Mesothelial cell of epicardium (in vitro differentiated cells): ENCODE data around the gene MED13L. TPM values are rescaled to one million over a fixed set of nuclear protein-coding genes. Genes with fewer than 3 reads are reported as not detected.
A peak's percentile ranks its signal among the peaks of the same experiment; 100 is the strongest.
"Not testable (repeated sequence)": the region's sequence is repeated elsewhere in the genome, so short reads cannot be mapped to it uniquely, and the experiment has no call there.

ENCODE experiments used
- DNase-seq, 2 experiments: peaks; one replicate each; pipeline ENCODE4 v3.0.0; 2021; ENCODE audit warnings: low spot score in 2 of 2; ENCODE audit not compliant: unreplicated experiment in 2 of 2
- H3K27ac Mint-ChIP-seq: 2 replicates; pipeline ENCODE4 v1.8.0; 2021; ENCODE audit warnings: mixed read lengths
- H3K27me3 Mint-ChIP-seq: 2 replicates; pipeline ENCODE4 v1.8.0; 2021; ENCODE audit warnings: low read depth, mixed read lengths
- H3K36me3 Mint-ChIP-seq: 2 replicates; pipeline ENCODE4 v1.8.0; 2021; ENCODE audit warnings: mixed read lengths
- H3K4me1 Mint-ChIP-seq: 2 replicates; pipeline ENCODE4 v1.8.0; 2021; ENCODE audit warnings: mixed read lengths
- H3K4me3 Mint-ChIP-seq: 2 replicates; pipeline ENCODE4 v1.8.0; 2021; ENCODE audit warnings: mild to moderate bottlenecking, moderate library complexity, mixed read lengths
- H3K9me3 Mint-ChIP-seq: 2 replicates; pipeline ENCODE4 v1.8.0; 2021; ENCODE audit warnings: mixed read lengths
- total RNA-seq: library from RNA; stranded (reverse); gene quantifications from 3 replicates; pipeline ENCODE4 v1.2.1, GENCODE V29; 2021
- TF ChIP-seq, protein P1 (sequence below): fragments of 200-600 bp; sonication (generic); IDR thresholded peaks from one replicate; pipeline ENCODE4 v1.5.0; 2021; ENCODE audit warnings: antibody characterized with exemption; ENCODE audit not compliant: unreplicated experiment

The MED13L gene
- total RNA-seq, 1 donor from 2014 or later = 179 TPM

DNA sequence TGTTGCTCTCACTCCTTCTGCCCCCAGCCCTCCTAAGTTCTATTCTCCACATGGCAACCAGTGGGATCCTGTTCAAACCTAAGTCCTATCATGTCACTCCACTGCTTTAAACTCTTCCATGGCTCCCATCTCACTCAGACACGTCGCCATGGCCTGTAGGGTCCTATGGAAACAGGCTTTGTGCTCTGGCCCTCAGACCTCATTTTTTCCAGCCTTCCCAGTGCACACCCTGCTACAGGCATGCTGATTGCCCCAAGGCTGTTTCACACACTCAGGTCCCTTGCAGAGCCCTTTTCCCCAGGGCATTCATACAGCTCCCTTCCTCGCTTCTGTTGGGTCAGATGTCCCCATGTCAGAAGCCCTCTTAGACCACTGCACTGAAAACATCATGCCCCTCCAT lies 11.2 kb upstream of the MED13L start:
- TF ChIP-seq, protein P1, sequence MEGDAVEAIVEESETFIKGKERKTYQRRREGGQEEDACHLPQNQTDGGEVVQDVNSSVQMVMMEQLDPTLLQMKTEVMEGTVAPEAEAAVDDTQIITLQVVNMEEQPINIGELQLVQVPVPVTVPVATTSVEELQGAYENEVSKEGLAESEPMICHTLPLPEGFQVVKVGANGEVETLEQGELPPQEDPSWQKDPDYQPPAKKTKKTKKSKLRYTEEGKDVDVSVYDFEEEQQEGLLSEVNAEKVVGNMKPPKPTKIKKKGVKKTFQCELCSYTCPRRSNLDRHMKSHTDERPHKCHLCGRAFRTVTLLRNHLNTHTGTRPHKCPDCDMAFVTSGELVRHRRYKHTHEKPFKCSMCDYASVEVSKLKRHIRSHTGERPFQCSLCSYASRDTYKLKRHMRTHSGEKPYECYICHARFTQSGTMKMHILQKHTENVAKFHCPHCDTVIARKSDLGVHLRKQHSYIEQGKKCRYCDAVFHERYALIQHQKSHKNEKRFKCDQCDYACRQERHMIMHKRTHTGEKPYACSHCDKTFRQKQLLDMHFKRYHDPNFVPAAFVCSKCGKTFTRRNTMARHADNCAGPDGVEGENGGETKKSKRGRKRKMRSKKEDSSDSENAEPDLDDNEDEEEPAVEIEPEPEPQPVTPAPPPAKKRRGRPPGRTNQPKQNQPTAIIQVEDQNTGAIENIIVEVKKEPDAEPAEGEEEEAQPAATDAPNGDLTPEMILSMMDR = no peak
- H3K36me3 Mint-ChIP-seq = no peaks in the 10 kb centered on the region
- no peaks in the 10 kb centered on the region for H3K27me3 Mint-ChIP-seq
- H3K9me3 Mint-ChIP-seq = no peaks in the 10 kb centered on the region
- no peak for DNase-seq
- no peak overlapping the region for H3K27ac Mint-ChIP-seq
- no peak overlapping the region for H3K4me3 Mint-ChIP-seq
- H3K4me1 Mint-ChIP-seq = peaks cover 12% of the 10 kb centered on the region

DNA sequence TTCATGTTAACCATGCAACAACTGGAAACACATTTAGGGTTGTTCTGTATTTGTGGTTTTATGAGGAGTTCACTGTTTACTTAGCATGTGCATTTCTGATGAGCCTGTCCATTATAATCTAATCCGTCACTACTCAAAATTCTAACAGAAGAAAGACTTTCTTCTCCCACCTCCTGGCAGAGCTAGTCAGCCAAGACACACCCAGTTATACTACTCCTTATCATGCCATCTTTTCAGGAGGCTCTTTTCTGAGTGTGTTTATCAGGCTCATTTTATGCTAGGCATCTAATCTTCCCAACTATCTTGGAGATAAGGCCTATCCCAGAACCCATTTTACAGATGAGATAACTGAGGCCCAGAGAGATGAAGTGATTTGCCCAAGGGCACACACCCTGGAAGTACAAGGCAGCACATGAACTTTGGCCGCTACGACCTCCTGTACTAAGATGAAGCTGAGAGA lies 10.4 kb upstream of the MED13L start:
- TF ChIP-seq, protein P1 = no peak
- Mint-ChIP-seq H3K9me3 (no peaks in the 10 kb centered on the region), H3K36me3 (no peaks in the 10 kb centered on the region), H3K4me1 (peaks cover 6% of the 10 kb centered on the region), H3K27ac (peak overlapping the region; percentile 59), H3K4me3 (no peak overlapping the region), H3K27me3 (no peaks in the 10 kb centered on the region)
- no peak for DNase-seq

DNA sequence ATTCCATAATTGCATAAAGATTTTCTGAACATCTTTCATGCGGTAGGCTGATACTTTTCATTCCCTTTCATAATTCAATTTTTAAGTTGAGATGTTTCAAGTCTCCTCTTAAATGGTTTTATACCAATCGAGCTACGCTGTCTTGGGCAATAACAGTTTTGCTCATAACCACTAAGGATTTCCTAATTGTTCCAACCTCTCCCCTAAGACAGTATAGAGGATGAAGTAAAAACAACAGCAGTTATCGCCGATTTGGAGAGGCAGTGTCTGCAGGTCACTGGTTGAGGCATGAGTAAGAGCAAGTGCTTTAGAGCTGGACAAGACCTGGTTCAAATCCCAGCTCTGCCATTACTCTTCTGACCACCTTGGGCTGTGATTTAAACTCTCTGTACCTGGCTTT lies 6.9 kb upstream of the MED13L start:
- no peaks in the 10 kb centered on the region for H3K36me3 Mint-ChIP-seq
- peaks cover 13% of the 10 kb centered on the region for H3K4me1 Mint-ChIP-seq
- no peak overlapping the region for H3K4me3 Mint-ChIP-seq
- H3K9me3 Mint-ChIP-seq = no peaks in the 10 kb centered on the region
- TF ChIP-seq, protein P1 = no peak
- DNase-seq = no peak
- peaks cover 2% of the 10 kb centered on the region for H3K27me3 Mint-ChIP-seq
- H3K27ac Mint-ChIP-seq = no peak overlapping the region

DNA sequence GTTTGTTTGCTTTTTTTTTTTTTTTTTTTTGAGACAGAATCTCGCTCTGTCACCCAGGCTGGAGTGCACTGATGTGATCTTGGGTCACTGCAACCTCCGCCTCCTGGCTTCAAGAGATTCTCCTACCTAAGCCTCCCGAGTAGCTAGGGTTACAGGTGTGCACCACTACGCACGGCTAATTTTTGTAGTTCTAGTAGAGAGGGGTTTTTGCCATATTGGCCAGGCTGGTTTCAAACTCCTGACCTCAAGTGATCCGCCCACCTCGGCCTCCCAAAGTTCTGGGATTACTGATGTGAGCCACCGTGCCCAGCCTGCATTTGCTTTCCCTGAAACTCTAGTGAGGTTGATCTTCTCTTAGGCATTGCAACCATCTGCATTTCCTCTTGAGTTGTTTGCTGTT lies 6.4 kb upstream of the MED13L start:
- not testable (repeated sequence) for H3K27me3 Mint-ChIP-seq, H3K36me3 Mint-ChIP-seq, H3K9me3 Mint-ChIP-seq, H3K4me3 Mint-ChIP-seq, DNase-seq, H3K27ac Mint-ChIP-seq
- peaks cover 13% of the 10 kb centered on the region for H3K4me1 Mint-ChIP-seq

DNA sequence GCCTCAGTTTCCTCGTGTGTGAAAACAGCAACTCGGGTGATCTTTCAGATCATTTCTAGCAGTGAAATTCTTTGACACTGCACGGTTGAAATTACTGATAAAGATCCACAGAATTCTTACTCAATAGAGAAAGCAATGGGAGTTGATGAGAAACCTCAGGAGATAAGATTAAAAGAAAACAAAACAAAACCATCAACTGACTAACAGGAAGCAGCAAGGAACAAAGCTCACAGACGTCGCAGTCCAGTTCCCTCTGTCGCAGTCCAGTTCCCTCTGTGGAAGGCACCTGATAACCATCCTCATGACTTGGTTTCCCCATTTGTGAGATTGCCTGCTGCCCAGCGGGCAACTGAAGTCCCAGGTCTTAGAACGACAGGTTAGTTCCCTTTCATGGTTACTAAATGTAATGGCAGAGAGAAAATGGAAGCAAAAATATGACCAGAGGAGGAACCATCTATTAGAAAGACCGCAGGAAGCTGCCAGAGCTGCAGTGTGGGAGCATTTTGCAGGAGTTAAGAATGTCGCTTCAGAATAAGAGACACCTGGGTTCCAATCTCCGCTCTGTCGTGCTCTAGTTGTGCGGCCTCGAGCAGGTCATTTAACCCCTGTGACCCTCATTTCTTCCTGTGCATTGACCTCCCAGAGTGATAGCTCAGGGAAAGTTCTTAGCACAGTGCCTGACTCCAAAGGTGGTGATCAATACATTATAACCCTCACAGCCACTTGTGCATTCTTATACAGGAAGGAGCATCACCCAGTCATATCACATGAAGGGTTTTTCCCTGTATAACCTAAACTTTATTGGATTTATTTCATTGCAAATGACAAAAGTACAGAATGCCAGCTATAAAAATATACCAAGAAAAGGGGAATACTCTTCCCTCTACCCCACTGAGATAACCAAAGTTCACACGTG lies 5.1 kb upstream of the MED13L start:
- no peak overlapping the region for H3K27ac Mint-ChIP-seq
- H3K4me3 Mint-ChIP-seq = no peak overlapping the region
- H3K36me3 Mint-ChIP-seq = no peaks in the 10 kb centered on the region
- peaks cover 2% of the 10 kb centered on the region for H3K27me3 Mint-ChIP-seq
- DNase-seq = no peak
- peaks cover 13% of the 10 kb centered on the region for H3K4me1 Mint-ChIP-seq
- TF ChIP-seq, protein P1 = no peak
- no peaks in the 10 kb centered on the region for H3K9me3 Mint-ChIP-seq

DNA sequence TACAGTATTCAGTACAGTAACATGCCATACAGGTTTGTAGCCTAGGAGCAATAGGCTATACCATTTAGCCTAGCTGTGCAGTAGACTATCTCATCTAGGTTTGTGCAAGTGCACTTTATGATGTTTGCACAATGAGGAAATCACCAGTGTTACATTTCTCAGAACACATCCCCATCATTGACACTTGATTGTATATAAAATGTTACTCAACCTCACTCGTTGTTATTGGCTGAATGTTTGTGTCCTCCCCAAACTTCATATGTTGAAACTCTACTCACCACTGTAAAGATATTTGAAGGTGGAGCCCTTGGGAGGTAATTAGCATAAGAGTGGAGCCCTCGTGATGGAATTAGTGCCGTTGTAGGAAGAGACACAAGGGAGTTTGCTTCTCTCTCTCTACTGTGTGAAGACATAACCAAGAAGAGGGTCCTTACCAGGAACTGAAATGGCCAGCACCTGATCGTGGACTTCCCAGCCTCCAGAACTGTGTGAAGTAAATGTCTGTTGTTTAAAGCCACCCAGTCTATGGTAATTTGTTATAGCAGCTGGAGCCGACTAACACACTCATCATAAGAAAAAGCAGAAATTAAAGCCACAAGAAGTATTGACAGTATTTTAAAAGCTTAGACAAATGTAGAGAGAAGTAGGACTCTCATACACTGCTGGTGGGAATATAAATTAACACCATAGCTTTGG lies 3.2 kb upstream of the MED13L start:
- Mint-ChIP-seq H3K4me3 (no peak overlapping the region), H3K36me3 (no peaks in the 10 kb centered on the region), H3K27me3 (peaks cover 2% of the 10 kb centered on the region), H3K27ac (no peak overlapping the region), H3K9me3 (no peaks in the 10 kb centered on the region), H3K4me1 (peaks cover 11% of the 10 kb centered on the region)
- DNase-seq = no peak
- TF ChIP-seq, protein P1 = no peak
